Activated naive CD8-positive, alpha-beta T cell treated with anti-CD3 and anti-CD28 coated beads, Interleukin-2, amount 50 U/mL, for 24 hours (primary cell): ENCODE measurements around the gene NPR1.
A peak's percentile ranks its signal among the peaks of the same experiment; 100 is the strongest.
"Not testable (repeated sequence)": the region's sequence is repeated elsewhere in the genome, so short reads cannot be mapped to it uniquely, and the experiment has no call there.

Experiments
- ATAC-seq: fragments of 150-1000 bp; cut with Tn5 transposase; one replicate; pipeline ENCODE4 v1.10.0; 2021
- DNase-seq: peaks from one replicate; pipeline ENCODE4 v3.0.0; 2021
- H3K27ac Mint-ChIP-seq: one replicate; pipeline ENCODE4 v1.8.0; 2021; ENCODE audit warnings: mild to moderate bottlenecking, mixed read lengths
- H3K27me3 Mint-ChIP-seq: one replicate; pipeline ENCODE4 v1.8.0; 2021; ENCODE audit warnings: mixed read lengths
- H3K36me3 Mint-ChIP-seq: one replicate; pipeline ENCODE4 v1.8.0; 2021; ENCODE audit warnings: low read depth, mixed read lengths
- H3K4me1 Mint-ChIP-seq: one replicate; pipeline ENCODE4 v1.8.0; 2021; ENCODE audit warnings: mixed read lengths
- H3K4me3 Mint-ChIP-seq: one replicate; pipeline ENCODE4 v1.8.0; 2021; ENCODE audit warnings: mild to moderate bottlenecking, moderate library complexity, mixed read lengths
- H3K9me3 Mint-ChIP-seq: one replicate; pipeline ENCODE4 v1.8.0; 2021; ENCODE audit warnings: mixed read lengths

The NPR1 gene

DNA sequence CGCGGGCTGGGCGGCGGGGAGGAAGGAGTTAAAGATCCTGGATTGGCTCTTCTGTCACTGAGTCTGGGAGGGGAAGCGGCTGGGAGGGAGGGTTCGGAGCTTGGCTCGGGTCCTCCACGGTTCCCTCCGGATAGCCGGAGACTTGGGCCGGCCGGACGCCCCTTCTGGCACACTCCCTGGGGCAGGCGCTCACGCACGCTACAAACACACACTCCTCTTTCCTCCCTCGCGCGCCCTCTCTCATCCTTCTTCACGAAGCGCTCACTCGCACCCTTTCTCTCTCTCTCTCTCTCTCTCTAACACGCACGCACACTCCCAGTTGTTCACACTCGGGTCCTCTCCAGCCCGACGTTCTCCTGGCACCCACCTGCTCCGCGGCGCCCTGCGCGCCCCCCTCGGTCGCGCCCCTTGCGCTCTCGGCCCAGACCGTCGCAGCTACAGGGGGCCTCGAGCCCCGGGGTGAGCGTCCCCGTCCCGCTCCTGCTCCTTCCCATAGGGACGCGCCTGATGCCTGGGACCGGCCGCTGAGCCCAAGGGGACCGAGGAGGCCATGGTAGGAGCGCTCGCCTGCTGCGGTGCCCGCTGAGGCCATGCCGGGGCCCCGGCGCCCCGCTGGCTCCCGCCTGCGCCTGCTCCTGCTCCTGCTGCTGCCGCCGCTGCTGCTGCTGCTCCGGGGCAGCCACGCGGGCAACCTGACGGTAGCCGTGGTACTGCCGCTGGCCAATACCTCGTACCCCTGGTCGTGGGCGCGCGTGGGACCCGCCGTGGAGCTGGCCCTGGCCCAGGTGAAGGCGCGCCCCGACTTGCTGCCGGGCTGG, at the start of gene NPR1:
Gene NPR1 (plus strand): TSS at position 170 of the 818 bp plus-strand sequence. CDS start 421 bp downstream, at position 591.
- ATAC-seq (peak; percentile 41), DNase-seq (peak; percentile 23)
- Mint-ChIP-seq H3K27me3 (peaks cover 51% of the 10 kb centered on the region), H3K9me3 (no peaks in the 10 kb centered on the region), H3K27ac (no peak within 1 kb of the TSS), H3K4me1 (peaks cover 18% of the 10 kb centered on the region), H3K36me3 (no peaks in the 10 kb centered on the region), H3K4me3 (peak within 1 kb of the TSS; percentile 72)

DNA sequence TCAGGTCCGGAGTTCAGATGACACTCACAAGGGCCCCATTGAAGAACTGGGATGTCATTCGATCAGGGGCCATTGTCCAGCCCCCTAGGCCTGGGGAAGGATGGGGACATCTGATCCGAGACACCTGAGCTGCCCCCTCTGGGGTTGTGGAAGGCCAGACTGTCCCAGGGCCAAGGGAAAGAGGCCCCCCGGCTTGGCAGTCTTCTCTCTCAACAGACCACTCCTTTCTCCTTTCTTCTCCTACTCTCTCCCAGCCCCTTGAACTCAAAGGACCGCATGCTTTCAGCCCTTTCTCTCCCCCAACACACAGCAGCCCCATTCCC, 49.2 kb upstream of the NPR1 start:
- ATAC-seq (no peak), DNase-seq (no peak)
- Mint-ChIP-seq H3K4me3 (no peak overlapping the region), H3K27me3 (peaks cover 12% of the 10 kb centered on the region), H3K27ac (no peak overlapping the region), H3K36me3 (peaks cover 4% of the 10 kb centered on the region), H3K4me1 (peaks cover 34% of the 10 kb centered on the region), H3K9me3 (peaks cover 4% of the 10 kb centered on the region)

DNA sequence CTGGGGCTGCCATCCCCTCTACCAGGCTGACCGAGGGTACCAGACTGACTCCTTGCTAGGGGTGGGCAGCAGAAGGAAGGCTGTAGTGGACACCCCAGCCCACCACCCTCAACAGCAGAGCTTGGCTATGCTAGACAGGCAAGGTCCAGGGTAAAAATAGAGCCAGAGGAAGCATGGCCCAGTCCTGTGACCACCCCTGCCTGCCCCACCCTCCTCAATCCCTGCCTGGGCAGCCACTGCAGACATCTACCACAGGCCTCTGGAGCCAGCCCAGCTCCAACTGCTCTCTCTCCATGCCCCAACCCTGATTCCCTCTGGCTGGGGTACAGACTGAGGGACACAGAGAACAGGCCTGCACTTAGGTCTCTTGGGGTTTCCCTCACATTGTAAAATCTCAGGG, 48.5 kb upstream of the NPR1 start:
- H3K4me1 Mint-ChIP-seq = peaks cover 35% of the 10 kb centered on the region
- peaks cover 4% of the 10 kb centered on the region for H3K9me3 Mint-ChIP-seq
- peaks cover 12% of the 10 kb centered on the region for H3K27me3 Mint-ChIP-seq
- DNase-seq = no peak
- H3K4me3 Mint-ChIP-seq = no peak overlapping the region
- H3K36me3 Mint-ChIP-seq = peaks cover 8% of the 10 kb centered on the region
- H3K27ac Mint-ChIP-seq = no peak overlapping the region
- ATAC-seq = no peak

DNA sequence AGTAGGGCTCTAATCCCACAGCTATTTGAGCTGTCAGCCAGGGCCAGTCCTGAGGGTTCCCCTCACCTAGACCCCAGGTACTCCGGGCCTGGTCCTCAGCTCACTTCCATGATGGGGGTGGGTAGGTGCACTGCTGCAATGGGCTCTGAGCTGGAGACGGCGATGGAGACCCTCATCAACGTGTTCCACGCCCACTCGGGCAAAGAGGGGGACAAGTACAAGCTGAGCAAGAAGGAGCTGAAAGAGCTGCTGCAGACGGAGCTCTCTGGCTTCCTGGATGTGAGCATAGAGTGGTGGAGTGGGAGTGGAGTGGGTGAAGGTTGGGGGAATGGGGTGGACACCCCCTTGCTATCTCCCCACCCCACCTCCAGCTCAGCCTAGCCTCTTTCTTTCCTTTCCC, 48.1 kb upstream of the NPR1 start:
- Mint-ChIP-seq H3K27ac (no peak overlapping the region), H3K4me3 (no peak overlapping the region), H3K27me3 (peaks cover 12% of the 10 kb centered on the region), H3K4me1 (peaks cover 36% of the 10 kb centered on the region), H3K36me3 (peaks cover 9% of the 10 kb centered on the region), H3K9me3 (peaks cover 4% of the 10 kb centered on the region)
- ATAC-seq (no peak), DNase-seq (no peak)

DNA sequence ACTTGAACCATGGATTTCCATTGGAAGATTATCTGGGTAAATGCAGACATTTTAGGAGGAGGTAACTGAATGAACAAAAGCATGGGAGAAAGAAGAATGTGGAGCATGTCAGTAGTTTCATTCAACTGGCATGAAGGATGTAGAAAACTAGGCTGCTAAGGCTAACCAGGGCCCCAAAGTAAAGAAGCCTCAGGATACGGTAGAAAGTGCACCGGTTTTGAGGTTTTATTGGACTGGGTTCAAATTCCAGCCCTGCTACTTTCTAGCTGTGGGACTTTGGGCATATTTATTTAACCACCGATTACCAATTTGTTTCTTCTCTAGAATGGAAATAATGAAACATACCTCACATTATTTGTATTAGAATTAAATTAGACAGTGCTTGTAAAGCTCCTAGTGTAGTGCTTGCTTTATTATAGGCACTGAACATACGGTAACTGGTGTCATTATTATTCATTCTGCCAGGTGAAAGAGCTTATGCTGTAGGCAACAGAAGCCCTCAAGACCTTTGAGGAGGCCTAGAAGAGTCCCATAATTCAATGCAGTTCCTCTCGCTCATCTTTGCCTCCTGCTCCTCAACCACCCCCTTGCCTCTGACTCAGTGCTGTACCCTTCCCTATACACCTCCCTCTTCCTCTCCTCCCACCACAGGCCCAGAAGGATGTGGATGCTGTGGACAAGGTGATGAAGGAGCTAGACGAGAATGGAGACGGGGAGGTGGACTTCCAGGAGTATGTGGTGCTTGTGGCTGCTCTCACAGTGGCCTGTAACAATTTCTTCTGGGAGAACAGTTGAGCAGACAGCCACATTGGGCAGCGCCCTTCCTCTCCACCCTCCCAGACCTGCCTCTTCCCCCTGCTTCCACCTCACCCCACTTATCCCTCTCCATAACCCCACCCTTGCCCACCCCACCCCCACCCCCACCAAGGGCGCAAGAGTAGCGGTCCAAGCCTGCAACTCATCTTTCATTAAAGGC, 47.2 kb upstream of the NPR1 start:
- no peak overlapping the region for H3K4me3 Mint-ChIP-seq
- peaks cover 16% of the 10 kb centered on the region for H3K36me3 Mint-ChIP-seq
- H3K4me1 Mint-ChIP-seq = peaks cover 41% of the 10 kb centered on the region
- peaks cover 4% of the 10 kb centered on the region for H3K9me3 Mint-ChIP-seq
- DNase-seq = no peak
- peak overlapping the region; percentile 83 for H3K27ac Mint-ChIP-seq
- peaks cover 8% of the 10 kb centered on the region for H3K27me3 Mint-ChIP-seq
- peak; percentile 44 for ATAC-seq

DNA sequence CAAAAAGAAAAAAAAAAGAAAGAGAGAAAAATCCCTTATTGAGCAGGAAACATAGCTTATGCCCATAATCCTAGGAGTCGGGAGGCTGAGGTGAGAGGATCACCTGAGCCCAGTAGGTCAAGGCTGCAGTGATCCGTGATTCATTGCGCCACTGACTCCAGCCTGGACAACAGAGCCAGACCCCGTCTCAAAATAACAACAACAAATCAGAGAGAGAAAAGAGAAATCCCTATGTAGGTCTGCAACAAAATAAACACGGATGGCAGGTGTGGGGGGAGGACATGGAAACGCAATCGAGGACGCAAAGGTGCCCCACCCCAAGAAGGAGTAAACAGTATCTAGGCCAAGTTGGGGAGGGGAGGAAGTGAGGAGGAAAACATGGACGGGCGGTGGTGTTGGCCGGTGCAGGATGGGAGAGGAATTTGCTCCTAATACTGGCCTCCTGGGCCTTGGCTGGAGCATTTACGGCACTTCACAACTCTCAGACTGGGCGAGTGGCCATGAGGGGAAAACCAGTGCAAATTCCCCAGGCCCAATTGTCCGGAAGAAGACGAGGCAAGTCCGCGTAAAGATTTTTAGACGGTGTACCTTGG, 45.2 kb upstream of the NPR1 start:
- Mint-ChIP-seq H3K36me3 (peaks cover 30% of the 10 kb centered on the region), H3K27ac (peak overlapping the region; percentile 100), H3K4me1 (peaks cover 51% of the 10 kb centered on the region), H3K27me3 (no peaks in the 10 kb centered on the region), H3K4me3 (peak overlapping the region; percentile 100), H3K9me3 (peaks cover 4% of the 10 kb centered on the region)
- no peak for DNase-seq
- no peak for ATAC-seq

DNA sequence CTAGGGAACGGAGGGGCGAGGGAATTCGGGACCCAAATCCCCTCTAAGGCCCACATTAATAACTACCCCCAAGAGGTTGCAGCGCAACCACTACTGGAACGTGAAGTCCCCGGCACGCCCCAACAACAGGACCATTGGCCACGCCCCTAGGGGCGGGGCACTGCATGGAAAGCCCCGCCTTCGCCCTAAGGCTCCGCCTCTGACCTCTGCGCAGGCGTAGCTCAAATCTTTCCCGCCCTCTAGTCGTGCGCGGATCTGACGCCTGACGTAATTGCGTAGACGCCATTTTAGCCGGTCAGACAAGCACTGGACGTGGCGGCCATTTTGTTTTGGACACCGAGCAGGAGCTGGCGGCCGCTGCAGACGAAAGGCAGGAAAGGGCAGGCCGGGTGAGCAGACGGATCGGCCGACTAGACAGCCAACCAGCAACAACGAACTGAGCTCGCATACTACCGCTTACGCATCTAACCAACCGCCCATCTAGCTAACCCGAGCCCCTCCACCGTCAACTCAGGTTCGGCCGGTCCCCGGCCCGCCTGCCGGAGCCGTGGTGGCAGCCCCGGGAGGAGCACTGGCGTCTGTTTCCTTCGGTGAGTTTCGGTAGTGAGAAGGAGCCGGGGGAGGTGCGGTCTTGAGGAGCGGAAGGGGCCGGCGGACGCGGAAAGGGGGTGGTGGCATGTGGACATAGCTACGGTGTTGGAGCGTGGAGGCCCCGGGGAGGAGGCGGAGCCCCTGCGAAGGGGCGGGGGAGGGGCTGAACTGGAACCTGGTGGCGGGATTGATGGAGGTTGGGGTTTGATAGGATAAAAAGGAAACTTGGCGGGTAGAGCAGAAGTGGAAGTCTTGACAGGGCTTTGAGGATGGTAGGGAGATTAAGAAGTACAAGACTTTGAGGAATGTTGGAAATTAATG, 44.5 kb upstream of the NPR1 start, which contains the start of gene CHTOP:
Gene CHTOP (plus strand): TSS at position 313 of the 912 bp plus-strand sequence. CDS start 2,523 bp downstream, outside the sequence.
- Mint-ChIP-seq H3K36me3 (peaks cover 35% of the 10 kb centered on the region), H3K9me3 (peaks cover 4% of the 10 kb centered on the region), H3K4me3 (peak within 1 kb of the TSS; percentile 100), H3K4me1 (peaks cover 49% of the 10 kb centered on the region), H3K27ac (peak within 1 kb of the TSS; percentile 100), H3K27me3 (no peaks in the 10 kb centered on the region)
- ATAC-seq (peak; percentile 91), DNase-seq (peak; percentile 97)

DNA sequence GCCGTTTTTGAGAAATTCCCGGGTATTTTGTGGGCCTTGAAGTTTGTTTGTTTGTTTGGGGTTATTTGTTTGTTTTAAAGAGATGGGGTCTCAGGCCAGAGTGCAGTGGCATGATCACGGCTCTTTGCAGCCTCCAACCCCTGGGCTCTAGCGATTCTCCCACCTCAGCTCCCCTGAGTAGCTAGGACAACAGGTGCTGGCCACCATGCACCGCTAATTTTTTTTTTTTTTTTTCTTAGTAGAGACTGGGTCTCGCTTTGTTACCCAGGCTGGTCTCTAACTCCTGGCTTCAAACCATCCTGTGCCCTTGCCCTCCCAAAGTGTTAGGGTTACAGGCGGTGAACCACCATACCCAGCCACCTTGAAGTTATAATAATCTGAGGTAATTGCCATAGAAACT, 42.6 kb upstream of the NPR1 start:
- Mint-ChIP-seq H3K27ac (peak overlapping the region; percentile 90), H3K9me3 (peaks cover 4% of the 10 kb centered on the region), H3K27me3 (no peaks in the 10 kb centered on the region), H3K4me3 (peak overlapping the region; percentile 100), H3K36me3 (peaks cover 43% of the 10 kb centered on the region), H3K4me1 (peaks cover 46% of the 10 kb centered on the region)
- DNase-seq = no peak
- ATAC-seq = no peak

DNA sequence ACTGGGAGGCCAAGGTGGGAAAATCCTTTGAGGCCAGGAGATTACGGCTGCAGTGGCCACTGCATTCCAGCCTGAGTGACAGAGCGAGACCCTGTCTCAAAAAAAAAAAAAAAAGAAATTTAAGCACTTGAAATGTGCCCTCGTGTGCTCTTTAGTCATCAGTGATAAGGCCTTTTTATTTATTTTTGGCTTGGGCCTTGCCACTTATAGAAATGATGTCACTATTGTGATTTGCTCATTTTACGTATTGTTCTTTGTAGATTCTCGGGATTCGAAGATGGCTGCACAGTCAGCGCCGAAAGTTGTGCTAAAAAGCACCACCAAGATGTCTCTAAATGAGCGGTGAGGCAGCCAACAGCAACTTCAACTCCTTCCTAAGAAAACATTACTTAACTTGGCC, 42.2 kb upstream of the NPR1 start:
- peaks cover 48% of the 10 kb centered on the region for H3K4me1 Mint-ChIP-seq
- H3K27ac Mint-ChIP-seq = peak overlapping the region; percentile 90
- peaks cover 47% of the 10 kb centered on the region for H3K36me3 Mint-ChIP-seq
- peak overlapping the region; percentile 100 for H3K4me3 Mint-ChIP-seq
- H3K27me3 Mint-ChIP-seq = no peaks in the 10 kb centered on the region
- H3K9me3 Mint-ChIP-seq = peaks cover 4% of the 10 kb centered on the region
- DNase-seq (no peak), ATAC-seq (no peak)

DNA sequence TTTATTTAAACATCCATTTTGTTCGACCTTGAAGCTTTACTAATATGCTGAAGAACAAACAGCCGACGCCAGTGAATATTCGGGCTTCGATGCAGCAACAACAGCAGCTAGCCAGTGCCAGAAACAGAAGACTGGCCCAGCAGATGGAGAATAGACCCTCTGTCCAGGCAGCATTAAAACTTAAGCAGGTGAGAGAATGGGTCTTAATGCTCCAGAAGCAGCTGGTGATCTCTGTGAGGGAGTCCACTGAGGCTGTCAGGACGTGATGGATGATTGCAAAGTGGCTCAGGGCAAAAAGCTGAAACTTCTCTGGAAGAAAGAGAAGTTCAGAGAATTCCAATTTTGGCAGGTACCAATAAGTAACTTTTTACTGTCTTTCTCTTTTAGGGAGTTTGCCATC, 40.2 kb upstream of the NPR1 start:
- Mint-ChIP-seq H3K4me3 (no peak overlapping the region), H3K36me3 (peaks cover 64% of the 10 kb centered on the region), H3K27ac (no peak overlapping the region), H3K4me1 (peaks cover 43% of the 10 kb centered on the region), H3K27me3 (no peaks in the 10 kb centered on the region), H3K9me3 (peaks cover 1% of the 10 kb centered on the region)
- DNase-seq (no peak), ATAC-seq (no peak)

DNA sequence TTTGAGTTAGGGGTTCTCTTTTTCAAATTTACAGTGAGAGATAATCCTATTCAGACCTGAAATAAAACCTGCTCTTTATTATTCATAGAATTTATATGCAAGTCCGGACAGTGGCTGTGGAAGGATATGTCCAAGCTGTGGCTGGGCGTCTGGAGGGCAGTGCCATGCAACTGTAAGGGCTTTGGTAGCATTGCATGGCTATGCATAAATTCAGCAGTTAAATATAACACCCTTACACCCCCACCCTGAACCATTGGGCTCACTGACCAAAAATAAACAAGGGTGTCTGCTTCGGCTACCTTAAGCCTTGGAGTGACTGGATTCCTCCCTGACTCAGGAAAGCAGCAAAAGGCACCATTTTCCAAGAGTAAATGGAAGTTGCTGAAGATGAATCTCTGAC, 39.2 kb upstream of the NPR1 start:
- Mint-ChIP-seq H3K4me1 (peaks cover 43% of the 10 kb centered on the region), H3K9me3 (no peaks in the 10 kb centered on the region), H3K27me3 (no peaks in the 10 kb centered on the region), H3K27ac (no peak overlapping the region), H3K4me3 (no peak overlapping the region), H3K36me3 (peaks cover 73% of the 10 kb centered on the region)
- no peak for ATAC-seq
- no peak for DNase-seq

DNA sequence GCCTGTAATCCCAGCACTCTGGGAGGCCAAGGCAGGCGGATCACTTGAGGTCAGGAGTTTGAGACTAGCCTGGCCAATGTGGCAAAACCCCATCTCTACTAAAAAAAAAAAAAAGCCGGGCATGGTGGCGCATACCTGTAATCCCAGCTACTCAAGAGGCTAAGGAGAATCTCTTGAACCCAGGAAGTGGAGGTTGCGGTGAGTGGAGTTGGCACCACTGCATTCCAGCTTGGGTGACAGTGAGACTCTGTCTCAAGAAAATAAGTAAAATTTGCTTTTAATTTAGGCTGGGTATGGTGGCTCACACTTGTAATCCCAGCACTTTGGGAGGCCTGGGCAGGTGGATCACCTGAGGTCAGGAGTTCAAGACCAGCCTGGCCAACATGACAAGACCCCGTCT, 38.3 kb upstream of the NPR1 start:
- H3K36me3 Mint-ChIP-seq = peaks cover 77% of the 10 kb centered on the region
- not testable (repeated sequence) for H3K9me3 Mint-ChIP-seq, DNase-seq, ATAC-seq, H3K27ac Mint-ChIP-seq, H3K4me3 Mint-ChIP-seq, H3K27me3 Mint-ChIP-seq
- H3K4me1 Mint-ChIP-seq = peaks cover 48% of the 10 kb centered on the region

DNA sequence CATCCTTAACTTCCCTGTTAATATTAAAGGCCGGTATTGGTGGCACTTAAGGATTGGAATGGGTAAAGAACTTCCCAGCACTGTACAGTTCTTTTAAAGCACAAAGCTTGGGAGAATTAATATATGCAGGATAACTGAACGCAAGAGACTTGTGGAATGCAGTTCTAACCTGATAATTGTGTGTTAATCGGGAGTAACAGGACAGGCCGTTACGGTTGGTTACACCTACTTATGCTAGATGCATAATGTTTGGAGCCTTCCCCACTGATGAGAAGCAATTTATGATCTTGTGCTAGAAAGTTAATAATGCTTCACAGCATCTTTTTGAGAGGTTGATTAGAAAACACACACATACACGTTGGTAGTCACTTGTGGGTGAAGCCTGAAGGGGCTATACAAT, 37.6 kb upstream of the NPR1 start:
- DNase-seq = no peak
- peaks cover 80% of the 10 kb centered on the region for H3K36me3 Mint-ChIP-seq
- H3K27ac Mint-ChIP-seq = no peak overlapping the region
- H3K4me1 Mint-ChIP-seq = peaks cover 45% of the 10 kb centered on the region
- H3K4me3 Mint-ChIP-seq = no peak overlapping the region
- no peaks in the 10 kb centered on the region for H3K9me3 Mint-ChIP-seq
- no peaks in the 10 kb centered on the region for H3K27me3 Mint-ChIP-seq
- no peak for ATAC-seq

DNA sequence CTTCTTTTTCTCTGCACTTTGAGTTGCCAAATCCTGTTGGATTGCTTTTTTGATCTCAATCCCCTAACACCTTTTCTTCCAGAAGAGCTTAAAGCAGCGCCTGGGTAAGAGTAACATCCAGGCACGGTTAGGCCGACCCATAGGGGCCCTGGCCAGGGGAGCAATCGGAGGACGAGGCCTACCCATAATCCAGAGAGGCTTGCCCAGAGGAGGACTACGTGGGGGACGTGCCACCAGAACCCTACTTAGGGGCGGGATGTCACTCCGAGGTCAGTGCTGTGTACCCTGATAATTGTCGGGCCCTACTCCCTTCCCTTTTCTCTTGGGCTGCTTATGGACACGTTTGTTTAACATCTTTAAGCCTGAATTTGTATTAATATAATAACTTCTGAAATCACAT, 36.3 kb upstream of the NPR1 start:
- Mint-ChIP-seq H3K4me1 (peaks cover 40% of the 10 kb centered on the region), H3K27ac (peak overlapping the region; percentile 7), H3K4me3 (no peak overlapping the region), H3K36me3 (peaks cover 79% of the 10 kb centered on the region), H3K27me3 (no peaks in the 10 kb centered on the region), H3K9me3 (no peaks in the 10 kb centered on the region)
- no peak for ATAC-seq
- DNase-seq = no peak
